D721Med (cell line): ENCODE measurements around the gene MAP3K10.

ENCODE experiments used
- DNase-seq: peaks from one replicate; pipeline ENCODE4 v3.0.0; 2011; ENCODE audit warnings: low spot score; ENCODE audit not compliant: insufficient read length
- FAIRE-seq: peaks from 2 replicates; lab custom pipeline; 2011; peaks lifted over from hg19 to GRCh38; lab: Jason Lieb, UNC
- TF ChIP-seq, protein P1 (sequence below): IDR thresholded peaks from 2 replicates; pipeline ENCODE4 v1.5.1; 2012; ENCODE audit warnings: mild to moderate bottlenecking, control low read depth; ENCODE audit not compliant: insufficient read depth; ENCODE audit errors: missing control alignments

Gene MAP3K10

GRCh38 chr19:40247178-40247577 lies 56.0 kb downstream of the MAP3K10 start:
- DNase-seq (no peak), FAIRE-seq (no peak)
- TF ChIP-seq, protein P1, sequence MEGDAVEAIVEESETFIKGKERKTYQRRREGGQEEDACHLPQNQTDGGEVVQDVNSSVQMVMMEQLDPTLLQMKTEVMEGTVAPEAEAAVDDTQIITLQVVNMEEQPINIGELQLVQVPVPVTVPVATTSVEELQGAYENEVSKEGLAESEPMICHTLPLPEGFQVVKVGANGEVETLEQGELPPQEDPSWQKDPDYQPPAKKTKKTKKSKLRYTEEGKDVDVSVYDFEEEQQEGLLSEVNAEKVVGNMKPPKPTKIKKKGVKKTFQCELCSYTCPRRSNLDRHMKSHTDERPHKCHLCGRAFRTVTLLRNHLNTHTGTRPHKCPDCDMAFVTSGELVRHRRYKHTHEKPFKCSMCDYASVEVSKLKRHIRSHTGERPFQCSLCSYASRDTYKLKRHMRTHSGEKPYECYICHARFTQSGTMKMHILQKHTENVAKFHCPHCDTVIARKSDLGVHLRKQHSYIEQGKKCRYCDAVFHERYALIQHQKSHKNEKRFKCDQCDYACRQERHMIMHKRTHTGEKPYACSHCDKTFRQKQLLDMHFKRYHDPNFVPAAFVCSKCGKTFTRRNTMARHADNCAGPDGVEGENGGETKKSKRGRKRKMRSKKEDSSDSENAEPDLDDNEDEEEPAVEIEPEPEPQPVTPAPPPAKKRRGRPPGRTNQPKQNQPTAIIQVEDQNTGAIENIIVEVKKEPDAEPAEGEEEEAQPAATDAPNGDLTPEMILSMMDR: no peak

DNA sequence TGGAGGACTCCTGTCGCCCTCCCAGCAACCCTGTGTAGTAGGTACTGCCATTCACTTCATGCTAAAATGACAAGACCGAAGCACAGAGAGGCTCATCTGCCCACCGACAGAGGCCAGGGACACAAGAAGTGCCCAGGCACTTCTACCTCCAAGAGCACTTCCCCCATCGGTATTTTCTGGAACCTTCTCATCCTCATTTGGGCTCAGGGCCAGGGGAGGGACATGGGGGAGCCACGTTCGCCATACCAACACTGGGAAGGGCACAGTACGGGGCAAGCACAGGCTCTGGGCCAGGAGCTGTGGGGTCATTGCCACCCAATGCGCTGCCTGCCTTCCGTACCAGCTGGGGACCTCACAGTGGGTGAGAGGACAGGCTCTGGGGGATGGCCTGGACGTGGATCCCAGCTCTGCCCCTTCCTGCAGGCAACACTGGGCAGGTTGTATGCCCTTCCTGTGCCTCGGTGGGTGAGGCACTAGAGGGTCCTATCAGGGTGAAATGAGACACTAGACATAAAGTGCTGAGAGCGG lies 56.6 kb downstream of the MAP3K10 start:
- DNase-seq (no peak), FAIRE-seq (no peak)
- TF ChIP-seq, protein P1: no peak

GRCh38 chr19:40249201-40249600 lies 58.0 kb downstream of the MAP3K10 start:
- TF ChIP-seq, protein P1: no peak
- no peak for DNase-seq
- FAIRE-seq: no peak

DNA sequence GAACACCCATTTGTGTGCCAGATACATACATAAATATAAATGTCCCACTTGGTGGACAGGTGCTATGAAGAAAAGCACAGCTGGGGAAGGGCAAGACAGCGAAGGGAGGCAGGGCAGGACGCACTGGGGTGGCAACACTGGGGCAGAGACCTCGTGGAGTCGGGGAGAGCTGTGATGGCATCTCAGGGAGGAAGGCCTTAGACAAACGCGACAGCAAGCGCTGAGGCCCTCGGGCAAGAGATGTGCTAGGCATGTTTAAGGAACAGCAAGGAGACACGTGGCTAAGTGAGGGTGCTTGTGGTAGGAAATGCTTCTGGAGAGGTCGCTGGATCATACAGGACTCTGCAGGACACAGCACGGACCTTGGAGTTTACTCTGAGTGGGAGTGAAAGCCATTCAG lies 58.6 kb downstream of the MAP3K10 start:
- DNase-seq: no peak
- TF ChIP-seq, protein P1: no peak
- FAIRE-seq: no peak

GRCh38 chr19:40251244-40251643 lies 60.0 kb downstream of the MAP3K10 start:
- FAIRE-seq: no peak
- TF ChIP-seq, protein P1: no peak

DNA sequence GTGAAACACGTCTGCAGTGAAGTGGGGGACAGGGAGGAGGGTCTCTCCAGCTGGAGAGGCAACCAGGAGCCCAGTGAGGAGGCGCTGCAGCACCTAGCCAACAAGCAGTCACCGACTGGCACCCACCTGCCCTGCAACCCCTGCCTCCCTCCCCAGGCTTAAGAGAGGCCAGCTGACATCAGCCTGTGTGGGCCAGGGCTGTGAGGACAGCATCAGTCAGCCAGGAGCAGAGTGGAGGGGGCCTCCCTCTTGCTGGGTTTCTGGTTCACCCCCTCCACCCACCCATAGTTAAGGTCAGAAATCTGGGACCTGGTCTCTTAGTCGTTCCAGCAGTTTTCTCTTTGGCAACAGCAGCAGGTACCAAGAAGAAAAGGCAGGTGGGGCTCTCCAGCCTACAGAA lies 60.8 kb downstream of the MAP3K10 start:
- FAIRE-seq: no peak
- TF ChIP-seq, protein P1: no peak
- DNase-seq: no peak

More at GRCh38 chr19:40251244-40251643, 60.0 kb downstream of the MAP3K10 start:
- DNase-seq: no peak

GRCh38 chr19:40252395-40252794 lies 61.2 kb downstream of the MAP3K10 start:
- FAIRE-seq: no peak
- no peak for DNase-seq

More at GRCh38 chr19:40252395-40252794, 61.2 kb downstream of the MAP3K10 start:
- TF ChIP-seq, protein P1: no peak
